ES-I3 (cell line): Measurements from ENCODE around the gene NR2F6.

Experiments
- H3K36me3 ChIP-seq: 2 replicates; pipeline ENCODE4 v1.6.1; 2013; ENCODE audit warnings: mild to moderate bottlenecking, low read length, control low read depth, moderate library complexity; ENCODE audit not compliant: insufficient read depth
- H3K4me1 ChIP-seq: 2 replicates; pipeline ENCODE4 v1.6.1; 2013; ENCODE audit warnings: mild to moderate bottlenecking, control low read depth, low read length; ENCODE audit not compliant: insufficient read depth
- H3K9ac ChIP-seq: 2 replicates; pipeline ENCODE4 v1.6.1; 2013; ENCODE audit warnings: low read depth, mild to moderate bottlenecking, low read length, moderate library complexity
- H3K9me3 ChIP-seq: 2 replicates; pipeline ENCODE4 v1.6.1; 2013; ENCODE audit warnings: mild to moderate bottlenecking, low read length, moderate library complexity; ENCODE audit not compliant: control insufficient read depth, insufficient read depth

The NR2F6 gene

DNA sequence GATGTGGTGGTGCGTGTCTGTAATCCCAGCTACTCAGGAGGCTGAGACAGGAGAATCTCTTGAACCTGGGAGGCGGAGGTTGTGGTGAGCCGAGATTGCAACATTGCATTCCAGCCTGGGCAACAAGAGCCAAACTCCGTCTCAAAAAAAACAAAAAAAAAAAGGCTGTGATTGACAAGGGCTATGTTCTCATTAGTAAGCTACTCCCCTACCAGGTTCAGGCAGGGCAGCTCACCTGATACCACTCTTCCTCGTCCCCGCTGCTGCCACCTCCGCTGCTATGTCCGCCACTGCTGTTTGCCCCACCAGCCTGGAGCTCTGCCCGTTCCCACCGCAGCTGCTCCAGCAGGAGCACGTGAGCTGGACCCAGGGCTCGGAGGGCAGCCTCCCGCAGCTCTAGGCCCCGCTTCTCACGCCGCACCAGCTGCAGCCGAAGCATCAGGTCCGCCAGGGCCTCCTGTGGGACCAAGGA is 9.5 kb upstream of the NR2F6 start:
- no peak overlapping the region for H3K9ac ChIP-seq
- peaks cover 3% of the 10 kb centered on the region; the same call in 1 of the 2 replicates for H3K36me3 ChIP-seq
- H3K9me3 ChIP-seq: peaks cover 11% of the 10 kb centered on the region
- no peaks in the 10 kb centered on the region for H3K4me1 ChIP-seq

DNA sequence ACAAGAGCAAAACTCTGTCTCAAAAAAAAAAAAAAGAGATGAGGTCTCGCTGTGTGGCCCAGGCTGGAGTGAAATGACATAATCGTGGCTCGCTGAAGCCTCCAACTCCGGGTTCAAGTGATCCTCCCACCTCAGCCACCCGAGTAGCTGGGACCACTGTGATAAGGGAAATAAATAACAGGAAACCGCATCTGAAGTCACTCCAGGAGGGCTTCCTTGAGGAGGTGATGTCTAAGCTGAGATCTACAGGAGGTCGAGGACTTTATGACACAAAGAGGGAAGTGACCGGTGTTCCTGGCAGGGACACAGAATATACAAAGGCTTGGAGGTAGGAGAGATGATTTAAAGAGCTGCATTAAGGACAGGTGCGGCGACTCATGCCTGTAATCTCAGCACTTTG is 8.9 kb upstream of the NR2F6 start:
- Histone ChIP-seq H3K36me3 (peaks cover 6% of the 10 kb centered on the region; the same call in 1 of the 2 replicates), H3K9me3 (peaks cover 7% of the 10 kb centered on the region; the same call in 1 of the 2 replicates), H3K9ac (no peak overlapping the region), H3K4me1 (0 out of 2 replicates have a peak, but pooled peaks cover under 1% of the 10 kb centered on the region)

DNA sequence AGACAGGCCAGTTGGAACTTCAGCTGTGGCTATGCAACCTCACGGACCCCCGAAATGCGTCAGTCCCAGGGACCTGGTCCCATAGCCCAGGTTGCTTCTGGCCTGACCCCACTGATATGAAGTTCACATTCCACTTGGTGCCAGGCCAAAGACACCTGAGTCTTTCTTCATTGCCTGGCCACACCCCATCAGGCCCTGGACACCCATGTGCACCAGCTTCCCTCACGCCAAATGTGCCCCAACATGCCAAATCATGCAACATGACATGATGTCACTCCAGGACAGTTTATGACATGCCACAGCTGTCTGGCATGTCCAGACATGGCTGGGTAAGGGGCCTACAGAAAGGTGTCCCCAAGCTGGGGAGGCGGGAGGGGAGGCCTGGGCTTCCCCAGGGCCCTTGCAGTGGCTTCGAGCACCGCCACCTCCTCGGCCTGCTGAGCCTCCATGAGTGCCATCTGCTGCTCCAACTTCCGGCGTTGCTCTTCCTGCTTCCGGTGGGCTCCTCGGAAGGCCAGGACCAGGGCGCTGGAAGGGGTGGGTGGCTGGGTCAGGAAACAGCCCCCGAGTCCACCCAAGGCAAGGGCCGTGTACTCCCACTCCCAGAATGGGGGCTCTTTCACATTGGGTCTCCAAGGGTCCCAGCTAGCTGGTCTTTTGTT is 4.3 kb upstream of the NR2F6 start:
- Histone ChIP-seq H3K9ac (no peak overlapping the region), H3K9me3 (no peaks in the 10 kb centered on the region), H3K36me3 (peaks cover 3% of the 10 kb centered on the region; the same call in 1 of the 2 replicates), H3K4me1 (peaks cover 30% of the 10 kb centered on the region; the same call in 1 of the 2 replicates)

DNA sequence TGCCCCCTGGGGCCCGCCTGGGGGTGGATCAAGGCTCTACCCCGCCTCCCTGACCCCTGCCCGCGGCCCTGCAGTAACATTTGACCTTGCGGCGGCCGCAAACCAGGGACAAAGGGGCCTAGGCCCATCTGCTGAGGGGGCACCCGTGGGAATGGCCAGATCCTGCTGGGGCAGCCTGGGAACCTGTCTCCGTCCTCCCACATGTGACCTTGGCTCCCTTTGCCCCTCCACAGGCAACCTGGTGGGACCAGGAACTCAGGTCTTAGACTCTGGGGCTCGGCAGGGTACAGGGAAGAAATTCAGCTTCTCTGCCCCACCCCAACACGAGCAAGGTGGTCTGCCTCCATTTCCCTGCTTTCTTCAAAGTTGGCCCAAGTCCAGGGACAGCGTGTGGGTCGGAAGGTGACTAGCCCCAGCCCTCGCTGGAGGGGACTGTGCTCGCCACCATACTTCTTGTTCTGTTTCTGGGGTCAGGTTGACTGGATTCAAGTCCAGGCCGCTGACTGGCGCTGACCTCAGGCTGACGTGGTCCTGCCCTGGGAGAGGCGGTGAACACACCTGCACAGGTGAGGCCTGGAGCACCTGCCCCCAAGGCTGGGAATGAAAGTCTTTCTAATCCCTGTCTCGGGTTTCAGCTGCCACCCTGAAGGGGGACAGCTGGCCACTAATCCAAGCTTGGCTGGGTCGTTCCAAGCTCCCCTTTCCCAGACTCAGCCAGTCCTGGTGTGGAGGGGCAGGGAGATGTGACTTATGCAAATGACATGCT is 2.5 kb upstream of the NR2F6 start:
- Histone ChIP-seq H3K36me3 (peaks cover 3% of the 10 kb centered on the region; the same call in 1 of the 2 replicates), H3K9me3 (no peaks in the 10 kb centered on the region), H3K9ac (peak overlapping the region; percentile 18), H3K4me1 (peaks cover 30% of the 10 kb centered on the region; the same call in 1 of the 2 replicates)

DNA sequence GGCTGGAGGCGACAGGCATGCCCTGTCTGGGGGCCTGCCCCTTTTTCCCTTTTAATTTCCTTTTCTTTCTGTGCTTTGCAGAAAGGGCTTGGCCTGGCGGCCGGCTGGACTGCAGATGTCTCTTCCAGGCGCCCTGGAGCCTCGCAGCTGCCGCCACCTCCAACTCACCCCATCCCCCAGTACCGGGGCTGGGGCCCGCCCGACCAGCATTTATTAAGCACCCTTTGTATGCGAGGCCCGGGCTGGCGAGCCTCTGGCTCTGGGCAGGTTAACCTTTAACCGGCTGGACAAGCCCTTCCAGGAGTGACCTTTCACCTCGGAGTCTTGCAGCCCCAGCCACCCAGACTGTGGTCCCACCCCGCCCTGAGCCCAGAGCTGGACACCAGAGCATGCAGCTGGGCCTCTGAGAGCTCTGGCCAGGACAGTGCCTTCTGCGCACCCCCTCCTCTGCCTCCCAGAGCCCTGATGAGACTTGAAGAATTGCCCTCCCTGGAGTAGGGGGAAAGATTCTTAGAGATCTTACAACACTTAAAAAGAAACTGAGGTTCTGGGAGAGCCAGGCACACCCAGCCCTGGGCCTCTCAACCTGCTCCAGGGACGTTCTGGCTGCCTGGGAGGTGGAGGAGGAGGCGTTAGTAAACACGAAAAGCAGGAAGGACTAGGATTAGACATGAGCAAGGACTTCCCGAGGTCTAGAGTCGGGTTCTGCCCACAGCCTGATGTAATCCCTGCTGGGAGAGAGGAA is 1.1 kb upstream of the NR2F6 start:
- H3K36me3 ChIP-seq: peaks cover 3% of the 10 kb centered on the region; the same call in 1 of the 2 replicates
- H3K4me1 ChIP-seq: peaks cover 33% of the 10 kb centered on the region; the same call in 1 of the 2 replicates
- no peaks in the 10 kb centered on the region for H3K9me3 ChIP-seq
- H3K9ac ChIP-seq: peak overlapping the region; percentile 81

DNA sequence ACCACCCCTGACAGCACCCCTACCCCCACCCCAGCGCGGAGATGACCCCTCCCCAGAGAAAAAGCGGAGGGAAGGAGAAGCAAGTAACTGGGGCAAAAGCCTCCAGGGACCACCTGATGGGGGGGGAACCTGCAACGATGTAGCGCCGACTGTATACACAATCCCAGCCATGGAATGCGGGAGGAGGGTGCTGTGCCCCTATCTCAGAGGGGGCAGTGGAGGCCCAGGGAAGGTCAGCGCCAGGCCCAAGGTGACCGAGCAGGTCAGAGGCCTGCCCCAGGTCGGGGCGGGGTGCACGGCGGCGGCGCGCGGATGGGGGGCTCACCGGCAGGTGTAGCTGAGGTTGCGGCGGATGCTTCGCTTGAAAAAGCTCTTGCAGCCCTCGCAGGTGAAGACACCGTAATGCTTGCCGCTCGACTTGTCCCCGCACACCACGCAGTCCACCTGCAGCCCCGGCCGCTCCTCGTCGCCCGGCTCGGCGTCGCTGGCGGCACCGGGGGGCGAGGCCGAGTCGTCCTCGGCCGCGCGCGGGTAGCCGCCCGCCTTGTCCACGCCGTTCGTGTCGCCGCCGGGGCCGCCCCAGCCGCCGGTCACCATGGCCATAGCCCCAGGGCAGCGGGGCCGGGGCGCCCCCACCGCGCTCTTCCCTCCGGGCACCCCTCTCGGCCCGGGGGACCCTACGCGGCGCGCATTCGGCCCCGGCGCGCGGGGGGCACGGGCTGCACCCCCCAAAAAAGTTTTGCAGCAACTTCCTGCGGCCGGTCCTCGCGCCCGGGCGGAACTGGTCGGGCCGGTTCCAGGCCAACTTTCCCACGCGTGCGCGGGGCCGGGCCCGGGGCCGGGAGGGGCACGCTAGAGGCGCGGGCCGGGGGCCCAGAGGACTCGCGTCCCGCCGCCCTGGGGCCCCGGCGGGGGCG is 843 bp downstream of the NR2F6 start:
- H3K36me3 ChIP-seq: peaks cover 1% of the 10 kb centered on the region
- no peaks in the 10 kb centered on the region for H3K9me3 ChIP-seq
- peaks cover 33% of the 10 kb centered on the region; the same call in 1 of the 2 replicates for H3K4me1 ChIP-seq
- H3K9ac ChIP-seq: peak overlapping the region; percentile 90

DNA sequence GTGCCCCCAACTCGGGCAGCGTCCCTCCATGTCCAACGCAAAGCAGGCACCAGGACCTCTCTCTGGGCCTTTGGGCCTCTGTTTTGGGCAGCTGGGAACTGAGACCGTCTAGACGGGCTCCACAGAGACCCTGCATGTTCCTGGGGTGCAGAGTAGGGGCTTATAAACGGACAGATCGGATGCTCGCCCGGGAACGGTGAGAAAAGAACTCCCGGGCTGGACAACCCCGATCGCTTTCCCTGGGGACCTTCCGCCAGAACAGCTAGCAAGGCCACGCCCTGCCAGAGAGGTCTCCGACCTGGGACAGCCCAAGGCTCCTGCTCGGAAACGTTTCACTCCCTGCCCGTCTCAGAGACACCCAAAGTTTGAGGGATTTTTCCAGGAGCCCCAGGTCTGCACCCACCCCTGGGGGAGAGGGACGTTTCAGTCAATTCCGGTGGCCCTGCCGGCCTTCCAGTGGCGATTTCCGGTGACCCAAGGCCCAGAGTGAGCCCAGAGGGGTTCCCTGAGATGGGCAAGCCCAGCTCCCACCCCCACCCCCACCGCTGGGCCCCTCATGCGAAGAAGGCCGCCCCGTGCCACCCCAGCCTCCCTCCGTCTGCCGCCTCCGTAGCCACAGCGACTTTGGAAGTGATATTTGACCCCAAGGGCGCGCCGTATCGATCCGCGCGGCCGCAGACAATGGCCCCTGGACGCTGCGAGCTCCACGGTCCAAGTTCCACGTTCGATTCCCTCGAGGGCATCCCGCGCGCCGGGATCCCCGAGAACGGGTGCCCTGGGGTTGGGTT is 1.7 kb downstream of the NR2F6 start:
- Histone ChIP-seq H3K4me1 (peaks cover 27% of the 10 kb centered on the region; the same call in 1 of the 2 replicates), H3K36me3 (no peaks in the 10 kb centered on the region; the same call in 1 of the 2 replicates), H3K9me3 (no peaks in the 10 kb centered on the region), H3K9ac (peak overlapping the region; percentile 90)

DNA sequence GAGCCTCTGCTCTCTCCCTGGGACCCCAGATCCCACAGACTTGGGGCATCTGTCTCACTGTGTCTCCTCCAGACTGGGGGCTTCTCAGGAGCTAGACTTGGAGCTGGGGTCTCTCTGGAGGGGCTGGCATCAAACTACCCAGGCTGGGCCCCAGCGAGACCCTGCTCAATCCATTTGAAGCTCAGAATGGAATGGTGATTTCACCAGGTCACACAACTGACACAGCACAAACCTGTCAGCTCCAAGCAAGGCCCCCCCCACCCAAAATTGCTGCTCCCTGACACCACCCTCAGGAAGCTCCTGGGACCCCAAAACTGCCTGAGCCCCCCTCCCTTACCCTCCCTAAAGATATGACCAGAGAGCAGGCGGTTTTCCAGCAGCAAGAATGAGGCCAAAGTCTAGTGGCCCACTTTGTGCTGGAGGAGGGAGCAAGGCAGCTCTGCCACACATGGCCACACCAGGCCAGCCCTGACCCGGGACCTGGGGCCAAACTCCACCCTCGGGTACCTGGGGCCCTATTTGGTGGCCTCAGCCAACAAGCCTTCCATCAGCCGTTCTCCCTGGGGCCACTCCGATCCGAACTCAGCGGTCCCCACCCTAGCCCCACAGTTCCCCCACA is 2.4 kb downstream of the NR2F6 start:
- Histone ChIP-seq H3K36me3 (no peaks in the 10 kb centered on the region; the same call in 1 of the 2 replicates), H3K9ac (peak overlapping the region; percentile 90), H3K9me3 (no peaks in the 10 kb centered on the region), H3K4me1 (peaks cover 20% of the 10 kb centered on the region; the same call in 1 of the 2 replicates)

DNA sequence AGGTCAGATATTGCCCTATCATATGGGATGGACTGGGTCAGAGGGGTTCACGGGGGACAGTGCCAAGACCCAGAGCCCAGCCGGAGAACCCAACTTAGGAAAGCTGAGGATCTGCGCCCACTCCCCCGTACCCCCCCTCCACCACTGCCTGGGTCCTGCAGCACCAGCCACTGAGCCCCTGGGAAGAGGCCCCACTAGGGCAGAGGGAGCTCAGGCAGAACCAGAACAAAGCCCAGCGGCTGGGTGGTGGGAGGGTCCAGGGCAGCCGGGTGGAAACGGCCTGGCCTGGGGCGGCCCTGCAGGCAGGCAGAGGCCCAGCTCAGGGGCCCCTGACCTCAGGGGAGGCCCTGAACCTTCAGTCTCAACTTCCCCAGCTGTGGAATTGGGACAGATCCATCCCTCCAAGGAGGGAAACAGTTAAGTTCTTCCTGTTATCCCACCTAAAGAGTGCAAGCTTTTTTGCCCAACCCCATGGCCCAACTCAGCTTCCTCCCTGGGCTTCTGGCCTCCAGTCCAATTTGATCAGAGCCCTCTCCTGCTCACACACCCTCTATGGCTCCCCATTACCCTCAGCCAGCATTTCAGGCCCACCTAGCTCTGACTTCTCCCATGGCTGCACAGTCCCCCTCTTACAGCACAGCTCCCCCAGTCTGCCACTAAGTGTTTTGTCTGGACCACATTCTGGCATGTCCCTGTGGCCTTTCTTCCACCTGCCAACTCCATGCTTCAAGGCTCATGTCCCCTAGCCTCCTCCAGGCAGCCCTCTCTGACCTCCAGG is 3.1 kb downstream of the NR2F6 start:
- no peak overlapping the region; the same call in 1 of the 2 replicates for H3K9ac ChIP-seq
- no peaks in the 10 kb centered on the region for H3K9me3 ChIP-seq
- no peaks in the 10 kb centered on the region; the same call in 1 of the 2 replicates for H3K36me3 ChIP-seq
- H3K4me1 ChIP-seq: peaks cover 13% of the 10 kb centered on the region; the same call in 1 of the 2 replicates

DNA sequence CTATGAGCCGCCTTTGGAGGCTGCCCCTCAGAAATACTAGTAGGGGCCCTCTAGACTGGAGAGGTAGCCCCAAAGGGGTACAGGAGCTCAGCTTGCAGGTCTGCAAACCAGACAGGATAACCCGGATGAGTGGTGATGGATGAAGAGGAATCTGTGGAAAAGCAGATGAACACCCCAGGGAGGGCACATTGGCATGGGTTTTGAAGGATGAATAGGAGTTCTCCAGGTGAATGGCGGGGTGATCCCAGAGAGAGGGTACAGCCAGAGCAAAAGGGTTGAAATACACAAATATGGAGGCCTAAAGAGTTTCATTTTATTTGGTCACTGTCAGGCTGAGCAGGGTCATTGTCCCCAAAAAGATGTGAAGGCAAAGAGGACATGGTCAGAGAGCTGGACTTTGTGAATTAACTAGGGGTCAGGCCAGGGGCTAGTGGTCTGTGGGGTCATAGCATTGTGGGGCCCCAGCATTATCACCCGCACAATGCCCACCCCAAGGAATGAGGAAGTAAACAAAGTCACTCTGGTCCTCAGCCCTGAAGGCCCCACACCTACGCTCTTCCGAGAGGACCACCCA is 4.8 kb downstream of the NR2F6 start:
- no peak overlapping the region for H3K9ac ChIP-seq
- no peaks in the 10 kb centered on the region; the same call in 1 of the 2 replicates for H3K36me3 ChIP-seq
- peaks cover 10% of the 10 kb centered on the region; the same call in 1 of the 2 replicates for H3K4me1 ChIP-seq
- no peaks in the 10 kb centered on the region for H3K9me3 ChIP-seq

DNA sequence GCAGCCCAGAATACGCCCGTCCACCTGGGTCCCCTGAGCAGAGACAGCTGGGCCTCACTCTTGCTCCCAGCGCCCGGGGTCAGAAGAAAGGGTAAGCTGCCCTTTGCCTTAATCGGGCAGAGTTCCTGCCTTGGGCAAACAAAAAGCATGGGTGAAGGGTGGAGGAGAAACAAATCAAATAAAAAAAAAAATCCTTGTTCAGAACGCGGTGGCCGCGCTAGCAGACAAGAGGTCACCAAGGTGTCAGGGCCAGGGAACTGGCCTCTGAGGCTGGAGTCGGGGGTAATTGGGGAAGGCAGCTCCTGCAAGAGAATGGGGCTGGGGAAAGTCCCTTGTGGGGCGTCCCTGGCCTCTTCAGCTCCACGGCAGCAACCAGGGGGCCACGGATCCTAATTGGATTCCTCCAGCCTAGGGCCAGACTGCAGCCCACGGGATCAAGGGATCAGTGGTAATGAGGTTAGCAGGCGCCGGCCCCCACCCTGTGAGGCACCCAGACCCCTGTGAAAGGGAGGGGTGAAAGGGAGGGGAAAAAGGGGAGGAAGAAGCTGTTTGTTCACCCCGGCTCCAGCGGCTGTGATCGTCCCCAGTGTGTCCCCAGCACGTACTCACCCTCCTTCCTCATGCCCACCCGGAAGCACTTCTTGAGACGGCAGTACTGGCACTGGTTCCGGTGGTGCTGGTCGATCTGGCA is 5.5 kb downstream of the NR2F6 start:
- no peak overlapping the region for H3K9ac ChIP-seq
- peaks cover 10% of the 10 kb centered on the region; the same call in 1 of the 2 replicates for H3K4me1 ChIP-seq
- no peaks in the 10 kb centered on the region; the same call in 1 of the 2 replicates for H3K36me3 ChIP-seq
- no peaks in the 10 kb centered on the region for H3K9me3 ChIP-seq
